OCI-LY3 (cell line): ENCODE measurements around the gene EVX2.

Experiments used
- EZH2phosphoT487 ChIP-seq: fragments of 200-600 bp; shearing (Covaris generic); IDR thresholded peaks from 2 replicates; pipeline ENCODE4 v1.6.1; 2018; ENCODE audit warnings: antibody characterized with exemption, mixed run types, low read depth
- TF ChIP-seq, protein P1 (sequence below): fragments of 200-600, 300-600 bp; sonication (generic); IDR thresholded peaks from 2 replicates; pipeline ENCODE4 v1.5.1; 2014; ENCODE audit warnings: antibody characterized with exemption, low read length, low read depth

GRCh38 chr2:176066645-176067588 lies 16.8 kb downstream of the EVX2 start:
- TF ChIP-seq, protein P1, sequence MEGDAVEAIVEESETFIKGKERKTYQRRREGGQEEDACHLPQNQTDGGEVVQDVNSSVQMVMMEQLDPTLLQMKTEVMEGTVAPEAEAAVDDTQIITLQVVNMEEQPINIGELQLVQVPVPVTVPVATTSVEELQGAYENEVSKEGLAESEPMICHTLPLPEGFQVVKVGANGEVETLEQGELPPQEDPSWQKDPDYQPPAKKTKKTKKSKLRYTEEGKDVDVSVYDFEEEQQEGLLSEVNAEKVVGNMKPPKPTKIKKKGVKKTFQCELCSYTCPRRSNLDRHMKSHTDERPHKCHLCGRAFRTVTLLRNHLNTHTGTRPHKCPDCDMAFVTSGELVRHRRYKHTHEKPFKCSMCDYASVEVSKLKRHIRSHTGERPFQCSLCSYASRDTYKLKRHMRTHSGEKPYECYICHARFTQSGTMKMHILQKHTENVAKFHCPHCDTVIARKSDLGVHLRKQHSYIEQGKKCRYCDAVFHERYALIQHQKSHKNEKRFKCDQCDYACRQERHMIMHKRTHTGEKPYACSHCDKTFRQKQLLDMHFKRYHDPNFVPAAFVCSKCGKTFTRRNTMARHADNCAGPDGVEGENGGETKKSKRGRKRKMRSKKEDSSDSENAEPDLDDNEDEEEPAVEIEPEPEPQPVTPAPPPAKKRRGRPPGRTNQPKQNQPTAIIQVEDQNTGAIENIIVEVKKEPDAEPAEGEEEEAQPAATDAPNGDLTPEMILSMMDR = no peak
- no peak for TF ChIP-seq EZH2phosphoT487
